ENCODE measurements around the gene ALPI. TPM values are rescaled to one million over a fixed set of nuclear protein-coding genes. Genes with fewer than 3 reads are reported as not detected.
"Not testable (repeated sequence)": the region's sequence is repeated elsewhere in the genome, so short reads cannot be mapped to it uniquely, and the experiment has no call there.

Gene ALPI
- total RNA-seq, 1 experiment from 2014 or later: not detected

- peak; percentile 94 for DNase-seq
- H3K36me3 Mint-ChIP-seq (ENCODE audit: insufficient read depth, unreplicated experiment); H3K9me3 Mint-ChIP-seq (ENCODE audit: low read depth, unreplicated experiment); H3K4me1 Mint-ChIP-seq (ENCODE audit: low read depth, unreplicated experiment); H3K4me3 Mint-ChIP-seq (ENCODE audit: low read depth, unreplicated experiment); BruUV-seq (replicated peaks); H3K27ac Mint-ChIP-seq (ENCODE audit: unreplicated experiment): not testable (repeated sequence)
- peaks cover 16% of the 10 kb centered on the region for H3K27me3 Mint-ChIP-seq (ENCODE audit: unreplicated experiment)
- intact Hi-C loops (cut with micrococcal nuclease; ENCODE audit: unreplicated experiment): loop anchor here (2.0 to 5.0 kb wide), 2 partner anchors 93 to 534 kb away; no protein-coding TSS in a partner anchor
- TF ChIP-seq CTCF (IDR thresholded peaks at IDR 0.05; ENCODE audit: unreplicated experiment): peak; percentile 88
- CTCF ChIA-PET: interaction anchor here (0.8 to 1.1 kb wide), 3 partner anchors 55 to 515 kb away, joined by 3 to 9 read pairs (median 3); no protein-coding TSS in a partner anchor
These were observed 15.5 kb upstream of the ALPI start for GRCh38 chr2:232440220-232441018.

GRCh38 chr2:232441147-232441651 is 14.8 kb upstream of the ALPI start:
- Mint-ChIP-seq H3K4me3 (ENCODE audit: low read depth, unreplicated experiment) (no peak overlapping the region), H3K27me3 (ENCODE audit: unreplicated experiment) (peaks cover 16% of the 10 kb centered on the region), H3K4me1 (ENCODE audit: low read depth, unreplicated experiment) (no peaks in the 10 kb centered on the region), H3K9me3 (ENCODE audit: low read depth, unreplicated experiment) (no peaks in the 10 kb centered on the region), H3K27ac (ENCODE audit: unreplicated experiment) (no peak overlapping the region), H3K36me3 (ENCODE audit: insufficient read depth, unreplicated experiment) (no peaks in the 10 kb centered on the region)
- intact Hi-C loops (cut with micrococcal nuclease; ENCODE audit: unreplicated experiment): loop anchor here (2.0 to 5.0 kb wide), 2 partner anchors 94 to 534 kb away; no protein-coding TSS in a partner anchor
- TF ChIP-seq CTCF (IDR thresholded peaks at IDR 0.05; ENCODE audit: unreplicated experiment): no peak
- CTCF ChIA-PET: no interaction called here
- BruUV-seq (replicated peaks): no TSS peak
- no peak for DNase-seq

- H3K36me3 Mint-ChIP-seq (ENCODE audit: insufficient read depth, unreplicated experiment); BruUV-seq (replicated peaks); H3K27ac Mint-ChIP-seq (ENCODE audit: unreplicated experiment); H3K4me1 Mint-ChIP-seq (ENCODE audit: low read depth, unreplicated experiment); H3K9me3 Mint-ChIP-seq (ENCODE audit: low read depth, unreplicated experiment); H3K4me3 Mint-ChIP-seq (ENCODE audit: low read depth, unreplicated experiment); CTCF ChIA-PET; DNase-seq: not testable (repeated sequence)
- H3K27me3 Mint-ChIP-seq (ENCODE audit: unreplicated experiment): peaks cover 16% of the 10 kb centered on the region
- intact Hi-C loops (cut with micrococcal nuclease; ENCODE audit: unreplicated experiment): loop anchor here (2.0 to 5.0 kb wide), 2 partner anchors 95 to 535 kb away; no protein-coding TSS in a partner anchor
These were observed 14.0 kb upstream of the ALPI start for GRCh38 chr2:232441922-232442321.

- DNase-seq; H3K9me3 Mint-ChIP-seq (ENCODE audit: low read depth, unreplicated experiment); H3K4me1 Mint-ChIP-seq (ENCODE audit: low read depth, unreplicated experiment); H3K36me3 Mint-ChIP-seq (ENCODE audit: insufficient read depth, unreplicated experiment); H3K4me3 Mint-ChIP-seq (ENCODE audit: low read depth, unreplicated experiment); H3K27ac Mint-ChIP-seq (ENCODE audit: unreplicated experiment); CTCF ChIA-PET; BruUV-seq (replicated peaks): not testable (repeated sequence)
- H3K27me3 Mint-ChIP-seq (ENCODE audit: unreplicated experiment): peaks cover 16% of the 10 kb centered on the region
- intact Hi-C loops (cut with micrococcal nuclease; ENCODE audit: unreplicated experiment): loop anchor here (5.0 kb wide), 1 partner anchor 95 kb away; no protein-coding TSS in a partner anchor
These were observed 13.5 kb upstream of the ALPI start for GRCh38 chr2:232442431-232442830.

- intact Hi-C loops (cut with micrococcal nuclease; ENCODE audit: unreplicated experiment): loop anchor here (5.0 kb wide), 1 partner anchor 96 kb away; no protein-coding TSS in a partner anchor
- H3K36me3 Mint-ChIP-seq (ENCODE audit: insufficient read depth, unreplicated experiment); DNase-seq; BruUV-seq (replicated peaks); CTCF ChIA-PET; H3K4me3 Mint-ChIP-seq (ENCODE audit: low read depth, unreplicated experiment); H3K27ac Mint-ChIP-seq (ENCODE audit: unreplicated experiment); H3K9me3 Mint-ChIP-seq (ENCODE audit: low read depth, unreplicated experiment); H3K4me1 Mint-ChIP-seq (ENCODE audit: low read depth, unreplicated experiment): not testable (repeated sequence)
- H3K27me3 Mint-ChIP-seq (ENCODE audit: unreplicated experiment): peaks cover 16% of the 10 kb centered on the region
These were observed 12.9 kb upstream of the ALPI start for GRCh38 chr2:232443047-232443446.

- H3K27ac Mint-ChIP-seq (ENCODE audit: unreplicated experiment); H3K9me3 Mint-ChIP-seq (ENCODE audit: low read depth, unreplicated experiment); DNase-seq; H3K4me1 Mint-ChIP-seq (ENCODE audit: low read depth, unreplicated experiment); H3K4me3 Mint-ChIP-seq (ENCODE audit: low read depth, unreplicated experiment); H3K36me3 Mint-ChIP-seq (ENCODE audit: insufficient read depth, unreplicated experiment); BruUV-seq (replicated peaks): not testable (repeated sequence)
- CTCF ChIA-PET: interaction anchor here (1.0 kb wide), 1 partner anchor 79 kb away, joined by 3 read pairs; no protein-coding TSS in a partner anchor
- intact Hi-C loops (cut with micrococcal nuclease; ENCODE audit: unreplicated experiment): loop anchor here (5.0 kb wide), 1 partner anchor 97 kb away; no protein-coding TSS in a partner anchor
- H3K27me3 Mint-ChIP-seq (ENCODE audit: unreplicated experiment): peaks cover 16% of the 10 kb centered on the region
These were observed 12.1 kb upstream of the ALPI start for GRCh38 chr2:232443669-232444408.

Data from Calu3 (cell line).